Left renal pelvis (tissue), 4 donors: ENCODE data around the gene PLD3. TPM values are rescaled to one million over a fixed set of nuclear protein-coding genes. Genes with fewer than 3 reads are reported as not detected.

Experiments used
- DNase-seq, 4 donors: peaks; one replicate each; pipeline ENCODE4 v3.0.0-alpha.2; 2013; ENCODE audit warnings: low read depth in 4 of 4, low spot score in 3 of 4
- polyA plus RNA-seq, 4 donors: library from polyadenylated mRNA; unstranded; fragments of 120-200 nt; gene quantifications; one replicate each; pipeline ENCODE4 v1.2.1, GENCODE V29; 2013; ENCODE audit not compliant: insufficient read length in 4 of 4

The PLD3 gene
- polyA plus RNA-seq, 4 donors: 239 to 328 (median 258) TPM

- DNase-seq: peak; percentile 99
Observed at GRCh38 chr19:40425450-40426287, 77.2 kb downstream of the PLD3 start, which contains the start of gene SERTAD1. TSS of gene SERTAD1 (minus strand) at chr19:40425992. CDS start at chr19:40423546, 2,446 bp downstream.

Other genes with a start within 250 kb of the PLD3 start
- 10 to 100 TPM; 10.1 to 22.7 (median 14.3) TPM for gene MAP3K10, start 157.3 kb upstream of the PLD3 start, polyA plus RNA-seq
- under 1 TPM in 3 of 4 donors, not detected in 1; 0.05 to 0.20 (median 0.09) TPM for gene TTC9B, start 130.3 kb upstream of the PLD3 start, polyA plus RNA-seq
- 1 to 10 TPM in 1 of 4 donors, under 1 TPM in 3; 0.29 to 2.8 (median 0.80) TPM for gene CCNP, start 122.0 kb upstream of the PLD3 start, polyA plus RNA-seq
- 100 to 1,000 TPM; 139 to 203 (median 168) TPM for gene AKT2, start 63.4 kb upstream of the PLD3 start, polyA plus RNA-seq
- gene C19orf47, start 298 bp upstream of the PLD3 start, polyA plus RNA-seq: 10 to 100 TPM in 3 of 4 donors, 1 to 10 TPM in 1; 9.7 to 16.1 (median 12.2) TPM
- gene HIPK4, start 41.5 kb downstream of the PLD3 start, polyA plus RNA-seq: under 1 TPM; 0.11 to 0.26 (median 0.16) TPM
- gene PRX, start 64.7 kb downstream of the PLD3 start, polyA plus RNA-seq: 10 to 100 TPM in 2 of 4 donors, 1 to 10 TPM in 2; 7.9 to 13.4 (median 10.4) TPM
- 10 to 100 TPM in 1 of 4 donors, 1 to 10 TPM in 3; 6.3 to 11.2 (median 8.2) TPM for gene SERTAD1, start 77.3 kb downstream of the PLD3 start, polyA plus RNA-seq
- 10 to 100 TPM; 31.6 to 66.6 (median 37.1) TPM for gene SERTAD3, start 95.6 kb downstream of the PLD3 start, polyA plus RNA-seq
- gene BLVRB, start 117.0 kb downstream of the PLD3 start, polyA plus RNA-seq: 10 to 100 TPM; 38.3 to 81.1 (median 46.6) TPM
- gene SPTBN4, start 118.3 kb downstream of the PLD3 start, polyA plus RNA-seq: 1 to 10 TPM; 1.2 to 3.3 (median 1.8) TPM
- gene SHKBP1, start 228.2 kb downstream of the PLD3 start, polyA plus RNA-seq: 10 to 100 TPM; 22.2 to 52.9 (median 40.8) TPM